Lower leg skin (tissue), 3 donors: ENCODE results near the gene PRKCE.

Source experiments
- POLR2A ChIP-seq, 2 donors: fragments of 450-650 bp; IDR thresholded peaks; one replicate each; pipeline ENCODE4 v1.6.1; 2016 to 2017; ENCODE audit warnings: antibody characterized with exemption in 2 of 2, mild to moderate bottlenecking in 1 of 2, moderate library complexity in 1 of 2
- TF ChIP-seq, protein P1 (sequence below), 3 donors: fragments of 450-650 bp; IDR thresholded peaks; one replicate each; pipeline ENCODE4 v1.5.1; 2016; ENCODE audit warnings: antibody characterized with exemption in 3 of 3, mild to moderate bottlenecking in 3 of 3, moderate library complexity in 2 of 3

DNA sequence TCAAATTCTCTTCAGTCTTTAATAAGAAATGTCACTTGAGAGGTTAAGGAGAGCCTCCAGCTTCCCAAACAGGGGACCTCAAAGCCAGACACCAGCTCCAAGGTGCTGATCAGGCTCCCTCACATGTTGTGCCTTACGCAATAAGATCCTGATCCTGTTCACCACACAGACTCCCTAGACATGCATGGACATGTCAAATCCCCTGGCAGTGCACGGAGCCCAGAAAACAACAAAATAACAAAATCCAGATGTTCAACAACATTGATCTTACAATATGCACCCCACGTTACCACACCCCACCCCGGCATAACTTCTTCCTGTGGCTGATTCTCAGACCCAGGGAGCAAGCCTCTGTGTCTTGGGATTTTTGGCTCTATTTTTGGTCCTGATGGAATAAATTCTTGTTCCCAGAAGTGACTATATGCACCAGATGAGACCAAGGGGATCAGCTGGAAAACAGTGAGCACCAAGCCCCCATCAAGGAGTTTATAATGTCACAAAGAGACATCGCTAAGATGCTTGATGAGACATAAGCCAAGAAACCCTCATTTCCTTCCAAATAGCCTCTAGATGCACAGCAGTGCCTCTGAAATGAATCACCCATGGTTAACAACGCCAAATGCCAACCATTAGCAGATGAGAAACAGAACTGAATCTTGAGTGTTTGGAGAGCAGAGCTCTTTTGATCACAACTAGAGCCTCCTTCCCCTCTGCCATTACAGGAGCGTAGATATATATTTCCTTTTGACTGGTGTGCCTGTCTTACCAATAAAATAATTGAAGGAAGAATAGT lies 198.2 kb downstream of the PRKCE start:
- TF ChIP-seq, protein P1, sequence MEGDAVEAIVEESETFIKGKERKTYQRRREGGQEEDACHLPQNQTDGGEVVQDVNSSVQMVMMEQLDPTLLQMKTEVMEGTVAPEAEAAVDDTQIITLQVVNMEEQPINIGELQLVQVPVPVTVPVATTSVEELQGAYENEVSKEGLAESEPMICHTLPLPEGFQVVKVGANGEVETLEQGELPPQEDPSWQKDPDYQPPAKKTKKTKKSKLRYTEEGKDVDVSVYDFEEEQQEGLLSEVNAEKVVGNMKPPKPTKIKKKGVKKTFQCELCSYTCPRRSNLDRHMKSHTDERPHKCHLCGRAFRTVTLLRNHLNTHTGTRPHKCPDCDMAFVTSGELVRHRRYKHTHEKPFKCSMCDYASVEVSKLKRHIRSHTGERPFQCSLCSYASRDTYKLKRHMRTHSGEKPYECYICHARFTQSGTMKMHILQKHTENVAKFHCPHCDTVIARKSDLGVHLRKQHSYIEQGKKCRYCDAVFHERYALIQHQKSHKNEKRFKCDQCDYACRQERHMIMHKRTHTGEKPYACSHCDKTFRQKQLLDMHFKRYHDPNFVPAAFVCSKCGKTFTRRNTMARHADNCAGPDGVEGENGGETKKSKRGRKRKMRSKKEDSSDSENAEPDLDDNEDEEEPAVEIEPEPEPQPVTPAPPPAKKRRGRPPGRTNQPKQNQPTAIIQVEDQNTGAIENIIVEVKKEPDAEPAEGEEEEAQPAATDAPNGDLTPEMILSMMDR (IDR thresholded peaks at IDR 0.05), result no peak
- TF ChIP-seq POLR2A (IDR thresholded peaks at IDR 0.05), result no peak
